ENCODE measurements around the gene ANKS1B.

Gene ANKS1B

DNA sequence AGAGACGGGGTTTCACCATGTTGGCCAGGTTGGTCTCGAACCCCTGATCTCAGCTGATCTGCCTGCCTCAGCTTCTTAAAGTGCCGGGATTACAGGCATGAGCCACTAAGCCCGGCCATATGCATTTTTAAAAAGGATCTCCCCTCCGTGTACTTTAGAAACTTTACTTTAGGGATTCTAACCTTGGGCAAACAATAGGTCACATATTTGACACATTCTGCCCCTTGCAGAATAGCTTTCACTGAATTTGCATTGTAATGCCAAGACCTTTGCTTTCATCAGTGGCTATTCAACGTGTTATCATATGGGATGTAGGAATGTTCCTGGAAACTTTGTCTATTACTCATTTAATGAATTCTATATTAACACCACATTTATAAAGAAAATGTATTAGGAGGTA is 11.4 kb upstream of the ANKS1B start:
- Histone ChIP-seq H3F3A (ENCODE audit: insufficient read depth, low read length) (no peaks in the 10 kb centered on the region), H3K4me2 (ENCODE audit: low read length) (no peak overlapping the region), H3K79me2 (ENCODE audit: insufficient read depth, low read length) (no peaks in the 10 kb centered on the region), H4K20me1 (ENCODE audit: insufficient read depth, low read length) (no peaks in the 10 kb centered on the region), H3K27ac (ENCODE audit: low read depth, low read length, poor library complexity, severe bottlenecking) (no peak overlapping the region), H3K27me3 (ENCODE audit: insufficient read depth, low read length) (0 out of 2 replicates have a peak, but pooled peaks cover 3% of the 10 kb centered on the region), H3K9ac (ENCODE audit: low read length) (no peak overlapping the region), H2AFZ (ENCODE audit: low read length) (no peak overlapping the region), H3K4me1 (ENCODE audit: insufficient read depth, low read length, severe bottlenecking) (no peaks in the 10 kb centered on the region), H3K36me3 (ENCODE audit: insufficient read depth, low read length) (no peaks in the 10 kb centered on the region), H3K9me2 (ENCODE audit: low read depth, low read length) (no peaks in the 10 kb centered on the region), H3K4me3 (ENCODE audit: low read depth, low read length, poor library complexity, severe bottlenecking) (no peak overlapping the region), H3K9me3 (ENCODE audit: low read length) (no peaks in the 10 kb centered on the region)
- TF ChIP-seq CTCF (IDR thresholded peaks at IDR 0.05; ENCODE audit: low read length) = no peak
- no peak for TF ChIP-seq EZH2 (IDR thresholded peaks at IDR 0.05; ENCODE audit: borderline replicate concordance, low read length)

DNA sequence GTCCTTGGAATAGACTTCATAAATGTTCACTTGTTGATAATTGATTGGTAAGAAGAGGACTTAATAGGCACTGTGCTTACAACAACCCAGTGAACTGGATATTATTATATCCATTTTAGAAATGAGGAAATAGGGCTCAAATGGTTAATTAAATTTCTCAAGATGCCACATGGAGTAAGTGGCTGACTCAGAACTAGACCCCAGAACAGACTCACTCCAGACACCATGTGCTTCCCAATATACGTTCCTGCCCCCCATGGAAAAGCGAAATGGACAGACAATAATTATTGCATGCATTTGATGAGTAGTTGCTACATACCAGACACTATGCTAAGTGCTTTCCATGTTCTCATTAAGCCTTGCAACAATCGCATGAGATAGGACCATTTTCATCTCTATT is 895 bp upstream of the ANKS1B start:
- Histone ChIP-seq H3K4me3 (ENCODE audit: low read depth, low read length, poor library complexity, severe bottlenecking) (no peak overlapping the region), H3K79me2 (ENCODE audit: insufficient read depth, low read length) (no peaks in the 10 kb centered on the region), H3K27me3 (ENCODE audit: insufficient read depth, low read length) (peaks cover 3% of the 10 kb centered on the region), H3K9me3 (ENCODE audit: low read length) (no peaks in the 10 kb centered on the region), H3K27ac (ENCODE audit: low read depth, low read length, poor library complexity, severe bottlenecking) (no peak overlapping the region), H3F3A (ENCODE audit: insufficient read depth, low read length) (no peaks in the 10 kb centered on the region), H4K20me1 (ENCODE audit: insufficient read depth, low read length) (no peaks in the 10 kb centered on the region), H3K4me1 (ENCODE audit: insufficient read depth, low read length, severe bottlenecking) (peaks cover 7% of the 10 kb centered on the region), H3K36me3 (ENCODE audit: insufficient read depth, low read length) (no peaks in the 10 kb centered on the region), H3K9me2 (ENCODE audit: low read depth, low read length) (no peaks in the 10 kb centered on the region), H3K4me2 (ENCODE audit: low read length) (peak overlapping the region; percentile 69), H3K9ac (ENCODE audit: low read length) (no peak overlapping the region), H2AFZ (ENCODE audit: low read length) (no peak overlapping the region)
- no peak for TF ChIP-seq EZH2 (IDR thresholded peaks at IDR 0.05; ENCODE audit: borderline replicate concordance, low read length)
- no peak for TF ChIP-seq CTCF (IDR thresholded peaks at IDR 0.05; ENCODE audit: low read length)

- Histone ChIP-seq H3F3A (ENCODE audit: insufficient read depth, low read length) (no peaks in the 10 kb centered on the region), H3K36me3 (ENCODE audit: insufficient read depth, low read length) (no peaks in the 10 kb centered on the region), H3K4me3 (ENCODE audit: low read depth, low read length, poor library complexity, severe bottlenecking) (peak overlapping the region; percentile 55), H4K20me1 (ENCODE audit: insufficient read depth, low read length) (no peaks in the 10 kb centered on the region), H3K4me1 (ENCODE audit: insufficient read depth, low read length, severe bottlenecking) (peaks cover 7% of the 10 kb centered on the region), H3K9me3 (ENCODE audit: low read length) (no peaks in the 10 kb centered on the region), H3K4me2 (ENCODE audit: low read length) (peak overlapping the region; percentile 69), H3K9ac (ENCODE audit: low read length) (no peak overlapping the region; the same call in 1 of the 2 replicates), H2AFZ (ENCODE audit: low read length) (no peak overlapping the region), H3K9me2 (ENCODE audit: low read depth, low read length) (no peaks in the 10 kb centered on the region), H3K79me2 (ENCODE audit: insufficient read depth, low read length) (no peaks in the 10 kb centered on the region), H3K27ac (ENCODE audit: low read depth, low read length, poor library complexity, severe bottlenecking) (no peak overlapping the region), H3K27me3 (ENCODE audit: insufficient read depth, low read length) (peaks cover 3% of the 10 kb centered on the region)
- TF ChIP-seq CTCF (IDR thresholded peaks at IDR 0.05; ENCODE audit: low read length) (no peak), EZH2 (IDR thresholded peaks at IDR 0.05; ENCODE audit: borderline replicate concordance, low read length) (no peak)
These were observed 414 bp upstream of the ANKS1B start for GRCh38 chr12:99985129-99985570.

All from OCI-LY1 (cell line).